MCF 10A (cell line): ENCODE data around the gene TTC33. TPM values are rescaled to one million over a fixed set of nuclear protein-coding genes. Genes with fewer than 3 reads are reported as not detected.

Experiments used
- BruUV-seq: library from RNA; stranded (reverse); fragments of 400-500 nt; replicated peaks from 2 replicates; lab custom pipeline; 2021; lab: Mats Ljungman, UMichigan
- CTCF ChIA-PET: fragments of 300-600 bp; sonication (Branson Sonifier 250); formaldehyde crosslinking; extraction: SDS; loops from one replicate; lab custom pipeline; 2021; ENCODE audit warnings: antibody characterized with exemption, inconsistent platforms; lab: Yijun Ruan, JAX
- POLR2A ChIA-PET: fragments of 300-600, 350-650 bp; sonication (Branson Sonifier 250); formaldehyde crosslinking; extraction: SDS; loops from one replicate; lab custom pipeline; 2020; ENCODE audit warnings: antibody characterized with exemption, inconsistent platforms; lab: Yijun Ruan, JAX
- DNase-seq: peaks from one replicate; pipeline ENCODE4 v3.0.0-alpha.2; 2018; ENCODE audit not compliant: unreplicated experiment
- H3K27ac Mint-ChIP-seq: one replicate; pipeline ENCODE4 v1.8.0; 2022; ENCODE audit warnings: mild to moderate bottlenecking, low read depth, mixed read lengths; ENCODE audit not compliant: unreplicated experiment
- H3K27me3 Mint-ChIP-seq: one replicate; pipeline ENCODE4 v1.8.0; 2022; ENCODE audit warnings: mixed read lengths; ENCODE audit not compliant: insufficient read depth, unreplicated experiment
- H3K36me3 Mint-ChIP-seq: one replicate; pipeline ENCODE4 v1.8.0; 2022; ENCODE audit warnings: mild to moderate bottlenecking, moderate library complexity, mixed read lengths; ENCODE audit not compliant: insufficient read depth, unreplicated experiment
- H3K4me1 Mint-ChIP-seq: one replicate; pipeline ENCODE4 v1.8.0; 2022; ENCODE audit warnings: mixed read lengths; ENCODE audit not compliant: insufficient read depth, unreplicated experiment
- H3K4me3 Mint-ChIP-seq: one replicate; pipeline ENCODE4 v1.8.0; 2022; ENCODE audit warnings: mild to moderate bottlenecking, moderate library complexity, mixed read lengths; ENCODE audit not compliant: unreplicated experiment
- H3K9me3 Mint-ChIP-seq: one replicate; pipeline ENCODE4 v1.8.0; 2022; ENCODE audit warnings: mixed read lengths; ENCODE audit not compliant: unreplicated experiment
- CTCF ChIP-seq: fragments of 200-600 bp; IDR thresholded peaks from one replicate; pipeline ENCODE4 v1.8.0; 2022; ENCODE audit warnings: antibody characterized with exemption, mild to moderate bottlenecking; ENCODE audit not compliant: unreplicated experiment
- intact Hi-C: fragments of 100-400 bp; cut with micrococcal nuclease; formaldehyde crosslinking; loops from 2 replicates; pipeline ENCODE4 v1.14.1; 2022
- total RNA-seq: library from RNA; stranded (reverse); gene quantifications from 2 replicates; pipeline ENCODE4 v1.2.3, GENCODE V29; 2022

Gene TTC33
- total RNA-seq, 1 experiment from 2014 or later, result 13.3 TPM

- no peaks in the 10 kb centered on the region for H3K27me3 Mint-ChIP-seq
Observed at GRCh38 chr5:40499007-40499406, 256.8 kb downstream of the TTC33 start.

GRCh38 chr5:40497573-40497972 lies 258.2 kb downstream of the TTC33 start:
- Mint-ChIP-seq H3K4me3 (no peak overlapping the region), H3K9me3 (no peaks in the 10 kb centered on the region), H3K4me1 (no peaks in the 10 kb centered on the region), H3K27ac (no peak overlapping the region), H3K36me3 (no peaks in the 10 kb centered on the region), H3K27me3 (no peaks in the 10 kb centered on the region)
- POLR2A ChIA-PET, result interaction anchor here (0.9 kb wide), 1 partner anchor 8 kb away, joined by 3 read pairs; no protein-coding TSS in a partner anchor
- DNase-seq, result no peak
- intact Hi-C loops, result no loop called here
- no TSS peak for BruUV-seq
- TF ChIP-seq CTCF, result no peak
- CTCF ChIA-PET, result interaction anchor here (0.6 kb wide), 1 partner anchor 156 kb away, joined by 4 read pairs; no protein-coding TSS in a partner anchor

More at GRCh38 chr5:40499007-40499406, 256.8 kb downstream of the TTC33 start:
- no peak for TF ChIP-seq CTCF
- ChIA-PET POLR2A (no interaction called here), CTCF (no interaction called here)
- Mint-ChIP-seq H3K36me3 (no peaks in the 10 kb centered on the region), H3K9me3 (no peaks in the 10 kb centered on the region), H3K4me3 (no peak overlapping the region), H3K4me1 (no peaks in the 10 kb centered on the region), H3K27ac (no peak overlapping the region)
- intact Hi-C loops, result no loop called here
- BruUV-seq, result no TSS peak
- DNase-seq, result no peak

- peaks cover 11% of the 10 kb centered on the region for H3K4me1 Mint-ChIP-seq
- H3K36me3 Mint-ChIP-seq, result no peaks in the 10 kb centered on the region
- no peak for TF ChIP-seq CTCF
- POLR2A ChIA-PET, result no interaction called here
- H3K27ac Mint-ChIP-seq, result no peak overlapping the region
- CTCF ChIA-PET, result interaction anchor here (0.6 to 0.7 kb wide), 2 partner anchors 136 to 577 kb away, joined by 4 to 5 read pairs; no protein-coding TSS in a partner anchor
- no peak for DNase-seq
- H3K4me3 Mint-ChIP-seq, result no peak overlapping the region
- BruUV-seq, result no TSS peak
- no peaks in the 10 kb centered on the region for H3K27me3 Mint-ChIP-seq
- no peaks in the 10 kb centered on the region for H3K9me3 Mint-ChIP-seq
- intact Hi-C loops, result no loop called here
Observed at GRCh38 chr5:40495237-40495635, 260.5 kb downstream of the TTC33 start.

DNA sequence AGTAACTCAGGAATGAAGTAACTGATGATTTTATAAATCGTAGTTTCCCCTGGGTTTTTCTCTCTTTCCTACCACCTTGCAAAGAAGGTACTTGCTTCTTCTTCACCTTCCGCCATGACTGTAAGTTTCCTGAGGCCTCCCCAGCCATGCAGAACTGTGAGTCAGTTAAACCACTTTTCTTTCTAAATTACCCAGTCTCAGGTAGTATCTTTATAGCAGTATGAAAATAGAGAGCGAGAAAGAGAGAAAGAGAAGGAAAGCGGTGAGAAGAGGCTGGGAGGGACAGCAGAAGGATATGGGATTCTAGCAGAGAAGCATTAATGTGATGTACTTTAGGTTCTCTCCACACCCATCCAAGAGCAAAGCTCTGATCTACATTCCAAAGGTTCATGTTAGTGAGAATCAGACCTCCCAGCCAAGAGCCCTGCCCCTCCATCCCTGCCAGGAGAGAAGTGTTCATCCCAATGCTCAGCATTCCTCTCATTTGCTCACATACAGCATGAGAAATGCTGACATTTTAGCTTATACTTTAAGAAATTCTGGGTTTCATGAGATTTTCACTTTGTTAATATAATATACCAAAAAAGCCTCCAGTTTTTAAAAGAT lies 261.0 kb downstream of the TTC33 start:
- ChIA-PET POLR2A (no interaction called here), CTCF (interaction anchor here (0.7 kb wide), 1 partner anchor 135 kb away, joined by 4 read pairs; no protein-coding TSS in a partner anchor)
- BruUV-seq, result no TSS peak
- DNase-seq, result no peak
- Mint-ChIP-seq H3K4me1 (peaks cover 11% of the 10 kb centered on the region), H3K36me3 (no peaks in the 10 kb centered on the region), H3K9me3 (no peaks in the 10 kb centered on the region), H3K4me3 (no peak overlapping the region), H3K27ac (no peak overlapping the region), H3K27me3 (no peaks in the 10 kb centered on the region)
- intact Hi-C loops, result no loop called here
- TF ChIP-seq CTCF, result no peak
